Measurements from ENCODE around the gene FHIP2A.
"Not testable (repeated sequence)": the region's sequence is repeated elsewhere in the genome, so short reads cannot be mapped to it uniquely, and the experiment has no call there.

The FHIP2A gene

DNA sequence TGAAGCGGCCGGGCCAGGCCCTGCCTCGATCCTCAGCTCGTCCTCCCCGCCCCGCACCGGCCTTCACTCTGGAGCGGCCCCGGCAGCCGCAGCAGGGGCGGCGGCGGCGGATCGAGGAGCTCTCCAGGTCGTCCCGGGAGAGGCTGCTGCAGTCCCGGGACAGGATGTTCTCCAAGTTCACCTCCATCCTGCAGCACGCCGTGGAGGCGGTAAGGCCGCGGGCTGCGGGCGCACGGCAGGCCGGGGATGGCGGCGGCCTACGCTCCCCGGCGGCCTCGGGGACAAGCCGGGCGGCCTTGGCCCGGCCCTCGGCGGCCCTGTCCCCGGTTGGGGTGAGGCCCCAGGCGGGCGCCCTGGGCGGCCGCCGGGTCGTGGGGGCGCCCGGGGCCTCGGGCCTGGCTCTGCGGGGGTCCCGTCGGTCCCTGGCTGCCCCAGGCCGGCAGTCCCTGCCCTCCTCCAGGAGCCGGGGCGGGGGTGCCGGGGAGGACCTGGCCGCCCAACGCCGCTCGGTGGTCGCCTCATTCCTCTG lies 399 bp downstream of the FHIP2A start:
- peak in 1 of 2 experiments; percentile 42 for DNase-seq

DNA sequence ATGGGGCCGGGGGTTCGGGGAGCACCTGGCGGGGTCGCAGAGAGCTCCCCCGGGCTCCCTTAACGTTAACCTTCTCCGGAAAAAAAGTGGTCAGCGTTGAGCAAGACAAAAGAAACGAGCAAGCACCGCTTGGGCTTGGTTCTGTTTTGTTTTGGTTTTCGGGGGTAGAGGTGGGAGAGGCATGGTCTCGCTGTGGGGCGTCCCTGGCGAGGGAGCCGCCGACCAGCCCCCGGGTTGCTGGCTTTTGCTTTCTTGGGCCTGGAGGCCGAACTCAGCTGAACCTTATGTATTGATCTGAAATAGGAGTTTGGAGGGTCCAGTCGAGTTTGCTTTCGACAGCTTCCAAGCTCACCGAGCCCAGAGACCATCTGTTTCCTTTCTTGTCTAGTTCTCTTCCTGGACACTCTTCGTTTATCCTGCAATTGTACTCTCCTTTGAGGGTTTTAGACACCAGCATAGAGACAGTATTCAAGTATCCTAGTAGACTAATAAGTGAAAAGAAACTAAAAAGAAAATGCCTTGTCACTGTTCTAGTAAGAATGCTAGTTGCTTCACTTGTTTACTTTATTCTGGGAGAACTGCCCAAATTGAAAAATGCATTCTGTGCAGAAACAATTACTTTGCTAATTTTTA lies 980 bp downstream of the FHIP2A start:
- peak; percentile 29 to 40 for DNase-seq

- no peak for DNase-seq
Measured at GRCh38 chr10:114823077-114823463, 1.5 kb downstream of the FHIP2A start.

- no peak for DNase-seq
Measured at GRCh38 chr10:114824391-114824790, 2.8 kb downstream of the FHIP2A start.

DNA sequence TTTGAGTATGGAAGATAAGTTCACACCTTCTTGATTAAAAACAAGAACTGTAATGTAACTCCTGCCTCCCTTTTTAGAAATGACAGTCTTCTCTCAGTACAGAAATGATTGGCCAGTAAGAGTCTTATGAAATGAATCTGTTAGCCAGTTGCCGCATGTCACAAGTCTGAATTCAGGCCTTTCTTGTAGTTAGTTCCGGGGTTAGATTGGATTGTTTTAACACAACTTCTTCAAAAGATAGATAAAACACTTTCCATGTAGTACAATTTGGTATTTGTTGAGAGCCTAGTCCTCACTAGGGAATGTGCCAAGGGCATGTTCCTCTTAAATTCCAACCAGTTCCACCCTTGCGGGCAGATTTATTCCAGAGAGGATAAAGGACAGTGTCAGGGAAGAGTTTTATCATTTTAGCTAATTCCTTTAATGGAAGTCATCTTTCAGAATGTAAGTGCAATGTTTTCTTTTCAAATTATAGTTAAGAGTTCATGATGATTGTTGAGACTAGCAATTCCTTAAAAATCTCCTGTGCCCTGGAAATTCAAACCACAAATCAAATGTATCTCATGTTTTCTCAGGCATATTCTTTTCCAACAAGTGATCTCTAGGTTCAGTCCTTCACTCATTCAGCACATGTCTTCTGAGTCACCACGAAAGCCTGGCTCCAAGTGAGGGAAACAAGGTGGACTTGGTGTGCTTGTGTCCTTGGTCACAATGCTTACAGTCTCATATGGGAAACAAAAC lies 4.1 kb downstream of the FHIP2A start:
- no peak for DNase-seq

- DNase-seq = no peak
Measured at GRCh38 chr10:114829160-114829909, 7.8 kb downstream of the FHIP2A start.

- DNase-seq = no peak
Measured at GRCh38 chr10:114831186-114831867, 9.7 kb downstream of the FHIP2A start.

DNA sequence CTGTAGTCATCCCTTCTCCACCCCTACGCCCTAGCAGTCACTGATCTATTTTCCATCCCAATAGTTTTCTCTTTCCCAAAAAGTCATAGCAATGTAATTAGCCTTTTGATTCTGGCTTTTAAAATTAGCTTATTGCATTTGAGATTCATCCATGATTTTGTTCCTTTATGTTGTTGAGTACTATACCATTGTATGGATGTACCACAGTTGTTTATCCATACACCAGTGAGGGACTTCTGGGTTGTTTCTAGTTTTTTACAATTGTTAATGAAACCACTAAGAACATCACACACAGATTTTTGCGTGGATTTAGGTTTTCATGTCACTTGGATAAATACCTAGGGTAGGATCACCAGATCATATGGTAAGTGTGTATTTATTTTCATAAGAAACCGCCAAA lies 16.1 kb downstream of the FHIP2A start:
- no peak for DNase-seq

- DNase-seq = no peak
Measured at GRCh38 chr10:114839901-114840300, 18.3 kb downstream of the FHIP2A start.

DNA sequence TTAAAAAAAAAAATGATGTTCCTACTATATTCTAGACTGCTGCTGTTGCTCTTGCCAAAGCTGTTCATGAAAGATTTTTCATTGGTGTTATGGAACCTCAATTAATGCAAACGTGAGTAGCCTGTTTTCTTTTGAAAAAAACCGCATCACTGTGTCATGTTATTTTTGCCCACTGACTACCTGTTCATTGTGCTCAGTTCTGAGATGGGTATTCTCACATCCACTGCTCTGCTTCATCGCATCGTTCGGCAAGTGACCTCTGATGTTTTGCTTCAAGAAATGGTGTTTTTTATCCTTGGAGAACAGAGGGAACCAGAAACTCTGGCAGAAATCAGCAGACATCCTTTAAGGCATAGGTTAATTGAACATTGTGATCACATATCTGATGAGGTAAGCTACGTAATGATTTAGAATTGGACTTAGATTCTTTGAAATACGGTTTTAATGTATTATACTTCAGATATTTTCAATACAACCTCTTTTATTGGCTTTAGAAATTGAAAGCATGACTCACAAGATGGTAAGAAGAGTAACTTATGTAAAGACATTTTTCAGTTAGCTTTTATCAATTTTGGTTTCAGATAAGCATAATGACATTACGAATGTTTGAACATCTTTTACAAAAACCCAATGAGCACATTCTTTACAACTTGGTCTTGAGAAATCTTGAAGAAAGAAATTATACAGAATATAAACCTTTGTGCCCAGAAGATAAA lies 24.6 kb downstream of the FHIP2A start:
- DNase-seq = no peak

DNA sequence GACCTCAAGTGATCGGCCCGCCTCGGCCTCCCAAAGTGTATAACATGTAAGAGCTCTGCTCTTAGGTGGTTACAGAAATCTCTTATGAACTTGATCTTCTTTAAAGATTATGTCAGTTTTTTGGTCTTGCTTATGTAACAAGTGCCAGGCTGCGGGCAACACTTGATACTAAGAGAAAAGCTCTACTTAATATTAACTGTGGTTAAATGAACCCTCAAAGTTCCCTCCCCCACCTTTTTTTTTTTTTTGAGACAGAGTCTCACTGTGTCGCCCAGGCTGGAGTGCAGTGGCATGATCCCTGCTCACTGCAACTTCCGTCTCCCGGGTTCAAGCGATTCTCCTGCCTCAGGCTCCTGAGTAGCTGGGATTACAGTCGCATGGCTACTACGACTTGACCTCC lies 25.9 kb downstream of the FHIP2A start:
- DNase-seq = not testable (repeated sequence)

- no peak for DNase-seq
Measured at GRCh38 chr10:114849674-114850073, 28.1 kb downstream of the FHIP2A start.

DNA sequence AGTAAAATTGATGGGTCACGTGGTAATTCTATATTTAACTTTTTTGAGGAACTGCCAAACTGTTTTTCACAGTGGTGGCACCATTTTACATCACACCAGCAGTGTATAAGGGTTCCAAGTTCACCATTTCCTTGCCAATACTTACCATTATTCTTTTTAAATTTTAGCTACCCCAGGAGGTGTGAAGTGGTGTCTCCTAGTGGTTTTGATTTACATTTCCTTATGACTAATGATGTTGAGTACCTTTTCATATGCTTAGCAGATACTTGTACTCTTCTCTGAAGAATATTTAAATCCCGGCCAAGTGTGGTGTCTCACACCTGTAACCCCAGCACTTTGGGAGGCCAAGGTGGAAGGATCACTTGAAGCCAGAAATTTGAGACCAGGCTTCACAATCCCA lies 28.5 kb downstream of the FHIP2A start:
- no peak for DNase-seq

GRCh38 chr10:114851336-114851735 lies 29.8 kb downstream of the FHIP2A start:
- DNase-seq = no peak

DNA sequence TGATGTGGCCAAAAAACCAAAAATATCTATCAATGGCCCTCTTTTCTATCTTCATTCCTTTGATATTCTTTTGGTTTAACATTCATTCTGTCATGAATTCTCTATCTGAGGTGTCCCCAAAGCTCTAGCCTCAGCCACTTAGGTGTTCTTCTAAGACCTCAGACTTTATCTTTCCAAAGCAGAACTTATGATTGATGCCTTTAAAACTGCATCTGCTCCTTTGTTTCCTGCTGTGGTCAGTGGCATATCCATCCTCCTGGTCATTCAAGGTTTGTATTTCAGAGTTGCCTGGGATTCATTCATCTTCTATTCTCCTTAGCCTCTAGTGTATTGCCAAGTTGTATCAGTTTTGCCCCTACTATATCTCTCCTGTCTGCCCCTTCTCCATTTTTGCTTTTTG lies 30.6 kb downstream of the FHIP2A start:
- DNase-seq = no peak

DNA sequence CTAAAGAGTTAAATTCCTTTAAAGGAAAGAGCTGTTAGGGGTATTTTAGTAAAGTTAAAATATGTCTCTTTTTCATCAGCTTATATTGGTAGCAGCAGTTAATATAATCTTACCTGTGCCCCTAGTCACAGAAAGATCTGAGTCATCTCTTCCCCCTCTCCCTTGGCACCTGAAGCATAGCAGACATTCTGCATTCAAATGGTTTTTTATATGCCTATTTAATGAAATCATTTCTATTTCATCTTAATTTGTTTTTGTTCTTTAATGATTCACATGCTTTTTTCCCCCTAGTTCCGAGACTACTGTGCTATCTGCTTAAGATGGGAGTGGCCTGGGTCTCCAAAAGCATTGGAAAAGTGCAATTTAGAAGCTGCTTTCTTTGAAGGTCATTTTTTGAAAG lies 33.3 kb downstream of the FHIP2A start:
- no peak for DNase-seq

GRCh38 chr10:114855776-114856543 lies 34.4 kb downstream of the FHIP2A start:
- no peak for DNase-seq

DNA sequence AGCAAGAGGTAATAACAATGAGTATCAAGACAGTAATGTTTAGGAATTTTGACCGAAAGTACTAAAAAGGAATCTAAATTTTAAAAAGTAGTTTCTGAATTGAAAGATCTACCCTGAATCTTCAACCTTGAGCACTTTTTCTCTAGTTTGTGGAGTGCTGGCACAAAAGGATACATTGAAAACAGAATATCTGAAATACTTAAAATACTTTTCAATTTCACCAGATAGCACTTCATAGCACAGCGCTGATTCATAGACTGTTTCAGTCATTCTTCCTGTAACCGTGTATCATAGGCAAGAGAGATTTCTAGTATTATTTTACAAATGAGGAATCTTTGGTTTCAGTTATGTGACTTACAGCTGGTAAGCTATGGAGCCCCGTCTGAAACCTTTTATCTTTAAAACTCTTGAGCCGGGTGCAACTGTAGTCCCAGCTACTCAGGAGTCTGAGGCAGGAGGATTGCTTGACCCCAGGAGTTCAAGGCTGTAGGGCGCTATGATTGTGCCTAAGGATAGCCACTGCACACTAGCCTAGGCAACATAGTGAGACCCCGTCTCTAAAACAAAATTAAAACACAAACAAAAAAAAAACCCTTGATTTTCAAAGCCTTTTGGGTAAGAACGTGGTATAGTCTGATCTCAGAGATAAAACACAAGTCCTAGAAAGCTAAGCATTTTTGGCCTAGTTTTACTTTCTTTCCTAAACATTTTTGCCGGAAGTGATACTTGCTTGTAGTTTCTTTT lies 35.1 kb downstream of the FHIP2A start:
- DNase-seq = peak; percentile 9 to 12

DNA sequence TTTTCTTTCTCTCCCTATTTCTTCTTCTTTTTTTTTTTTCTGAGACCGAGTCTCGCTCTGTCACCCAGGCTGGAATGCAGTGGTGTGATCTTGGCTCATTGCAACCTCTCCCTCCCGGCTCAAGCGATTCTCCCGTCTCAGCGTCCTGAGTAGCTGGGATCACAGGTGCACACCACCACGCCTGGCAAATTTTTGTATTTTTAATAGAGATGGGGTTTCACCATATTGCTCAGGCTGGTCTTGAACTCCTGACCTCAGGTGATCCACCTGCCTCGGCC lies 35.6 kb downstream of the FHIP2A start:
- DNase-seq = not testable (repeated sequence)

GRCh38 chr10:114857922-114858629 lies 36.5 kb downstream of the FHIP2A start:
- no peak for DNase-seq

Measured in activated CD4-positive, alpha-beta T cell treated with anti-CD3 and anti-CD28 coated beads, Interleukin-2, amount 50 U/mL, for 48 hours (primary cell).